ENCODE data around the gene TMEM63A.
A peak's percentile ranks its signal among the peaks of the same experiment; 100 is the strongest.

TMEM63A gene

GRCh38 chr1:225845571-225846259, 36.5 kb downstream of the TMEM63A start:
- peak; percentile 83 for TF ChIP-seq CTCF (IDR thresholded peaks at IDR 0.05; ENCODE audit: low read depth, low read length, missing control alignments)
- H3K4me3 ChIP-seq (replicated peaks; ENCODE audit: low read depth, low read length): no peak overlapping the region
- peak; percentile 38 for DNase-seq (ENCODE audit: extremely low read depth, low read depth)

- no peak for TF ChIP-seq CTCF (IDR thresholded peaks at IDR 0.05; ENCODE audit: low read depth, low read length, missing control alignments)
- no peak overlapping the region for H3K4me3 ChIP-seq (replicated peaks; ENCODE audit: low read depth, low read length)
- DNase-seq (ENCODE audit: extremely low read depth, low read depth): no peak
Measured at GRCh38 chr1:225845097-225845496, 37.1 kb downstream of the TMEM63A start.

- DNase-seq (ENCODE audit: extremely low read depth, low read depth): no peak
- H3K4me3 ChIP-seq (replicated peaks; ENCODE audit: low read depth, low read length): no peak overlapping the region
- TF ChIP-seq CTCF (IDR thresholded peaks at IDR 0.05; ENCODE audit: low read depth, low read length, missing control alignments): no peak
Measured at GRCh38 chr1:225844236-225845061, 37.7 kb downstream of the TMEM63A start.

- TF ChIP-seq CTCF (IDR thresholded peaks at IDR 0.05; ENCODE audit: low read depth, low read length, missing control alignments): no peak
- DNase-seq (ENCODE audit: extremely low read depth, low read depth): no peak
Measured at GRCh38 chr1:225843426-225843795, 38.8 kb downstream of the TMEM63A start.

GRCh38 chr1:225842788-225843425, 39.3 kb downstream of the TMEM63A start:
- H3K4me3 ChIP-seq (replicated peaks; ENCODE audit: low read depth, low read length): no peak overlapping the region
- TF ChIP-seq CTCF (IDR thresholded peaks at IDR 0.05; ENCODE audit: low read depth, low read length, missing control alignments): no peak
- DNase-seq (ENCODE audit: extremely low read depth, low read depth): no peak

More at GRCh38 chr1:225843426-225843795, 38.8 kb downstream of the TMEM63A start:
- H3K4me3 ChIP-seq (replicated peaks; ENCODE audit: low read depth, low read length): no peak overlapping the region

GRCh38 chr1:225842074-225842473, 40.1 kb downstream of the TMEM63A start:
- no peak for DNase-seq (ENCODE audit: extremely low read depth, low read depth)
- TF ChIP-seq CTCF (IDR thresholded peaks at IDR 0.05; ENCODE audit: low read depth, low read length, missing control alignments): no peak
- H3K4me3 ChIP-seq (replicated peaks; ENCODE audit: low read depth, low read length): no peak overlapping the region
